Mesothelial cell of epicardium (in vitro differentiated cells): Measurements from ENCODE around the gene URM1. TPM values are rescaled to one million over a fixed set of nuclear protein-coding genes. Genes with fewer than 3 reads are reported as not detected.

Source experiments
- DNase-seq, 2 experiments: peaks; one replicate each; pipeline ENCODE4 v3.0.0; 2021; ENCODE audit warnings: low spot score in 2 of 2; ENCODE audit not compliant: unreplicated experiment in 2 of 2
- H3K27ac Mint-ChIP-seq: 2 replicates; pipeline ENCODE4 v1.8.0; 2021; ENCODE audit warnings: mixed read lengths
- H3K27me3 Mint-ChIP-seq: 2 replicates; pipeline ENCODE4 v1.8.0; 2021; ENCODE audit warnings: low read depth, mixed read lengths
- H3K36me3 Mint-ChIP-seq: 2 replicates; pipeline ENCODE4 v1.8.0; 2021; ENCODE audit warnings: mixed read lengths
- H3K4me1 Mint-ChIP-seq: 2 replicates; pipeline ENCODE4 v1.8.0; 2021; ENCODE audit warnings: mixed read lengths
- H3K4me3 Mint-ChIP-seq: 2 replicates; pipeline ENCODE4 v1.8.0; 2021; ENCODE audit warnings: mild to moderate bottlenecking, moderate library complexity, mixed read lengths
- H3K9me3 Mint-ChIP-seq: 2 replicates; pipeline ENCODE4 v1.8.0; 2021; ENCODE audit warnings: mixed read lengths
- CTCF ChIP-seq: fragments of 200-600 bp; sonication (generic); IDR thresholded peaks from one replicate; pipeline ENCODE4 v1.5.0; 2021; ENCODE audit warnings: antibody characterized with exemption; ENCODE audit not compliant: unreplicated experiment
- total RNA-seq: library from RNA; stranded (reverse); gene quantifications from 3 replicates; pipeline ENCODE4 v1.2.1, GENCODE V29; 2021

The URM1 gene
- 46.6 to 54.9 TPM (median 51.5 TPM) in 3 replicates for total RNA-seq

GRCh38 chr9:128370752-128371629 lies at the start of gene URM1:
TSS of gene URM1 (plus strand) at chr9:128371374. CDS start at chr9:128371381, 7 bp downstream.
- no peaks in the 10 kb centered on the region for H3K27me3 Mint-ChIP-seq
- peak; percentile 84 to 91 for DNase-seq
- H3K4me3 Mint-ChIP-seq, result peak within 1 kb of the TSS; percentile 89
- peaks cover 30% of the 10 kb centered on the region for H3K4me1 Mint-ChIP-seq
- peak within 1 kb of the TSS; percentile 99 for H3K27ac Mint-ChIP-seq
- no peak for TF ChIP-seq CTCF
- H3K9me3 Mint-ChIP-seq, result no peaks in the 10 kb centered on the region
- H3K36me3 Mint-ChIP-seq, result no peaks in the 10 kb centered on the region

- Mint-ChIP-seq H3K4me3 (peak overlapping the region; percentile 97), H3K27me3 (no peaks in the 10 kb centered on the region), H3K36me3 (peaks cover 5% of the 10 kb centered on the region), H3K4me1 (peaks cover 14% of the 10 kb centered on the region), H3K27ac (peak overlapping the region; percentile 99), H3K9me3 (no peaks in the 10 kb centered on the region)
- TF ChIP-seq CTCF, result no peak
- no peak for DNase-seq
Measured at GRCh38 chr9:128321879-128322403, 49.2 kb upstream of the URM1 start.

- Mint-ChIP-seq H3K9me3 (no peaks in the 10 kb centered on the region), H3K27me3 (no peaks in the 10 kb centered on the region), H3K36me3 (peaks cover under 1% of the 10 kb centered on the region), H3K4me3 (peak within 1 kb of the TSS; percentile 97), H3K27ac (peak within 1 kb of the TSS; percentile 99), H3K4me1 (peaks cover 14% of the 10 kb centered on the region)
- no peak for TF ChIP-seq CTCF
- peak; percentile 86 to 92 for DNase-seq
Measured at GRCh38 chr9:128322404-128323211, 48.6 kb upstream of the URM1 start, which contains the start of the genes COQ4 and TRUB2. TSS of gene COQ4 (plus strand) at chr9:128322839. CDS start at chr9:128322859, 20 bp downstream. TSS of gene TRUB2 (minus strand) at chr9:128322447. CDS start at chr9:128322408, 39 bp downstream.

- Mint-ChIP-seq H3K9me3 (no peaks in the 10 kb centered on the region), H3K4me1 (peaks cover 14% of the 10 kb centered on the region)
- DNase-seq, result no peak
Measured at GRCh38 chr9:128323212-128323730, 47.9 kb upstream of the URM1 start.

More at GRCh38 chr9:128323212-128323730, 47.9 kb upstream of the URM1 start:
- no peak for TF ChIP-seq CTCF
- no peaks in the 10 kb centered on the region for H3K27me3 Mint-ChIP-seq
- peak overlapping the region; percentile 97 for H3K4me3 Mint-ChIP-seq
- no peaks in the 10 kb centered on the region for H3K36me3 Mint-ChIP-seq
- peak overlapping the region; percentile 99 for H3K27ac Mint-ChIP-seq
